H1 (cell line): ENCODE data around the gene TEX47. TPM values are rescaled to one million over a fixed set of nuclear protein-coding genes. Genes with fewer than 3 reads are reported as not detected.

Source experiments
- CTCF ChIA-PET: fragments of 300-600 bp; sonication (Branson Sonifier 250); formaldehyde crosslinking; loops from one replicate; lab custom pipeline; 2021; ENCODE audit not compliant: partially characterized antibody; lab: Charles Lee
- POLR2A ChIA-PET: fragments of 300-600 bp; sonication (Branson Sonifier 250); formaldehyde crosslinking; loops from one replicate; lab custom pipeline; 2021; ENCODE audit warnings: inconsistent platforms; ENCODE audit not compliant: partially characterized antibody; lab: Charles Lee
- DNase-seq, 2 experiments: peaks; one replicate each; pipeline versions ENCODE4 v3.0.0 to v3.0.0-alpha.2; 2010 to 2022; ENCODE audit warnings: low spot score in 2 of 2, low read depth in 1 of 2, mixed read lengths in 1 of 2
- FAIRE-seq: peaks from 2 replicates; lab custom pipeline; 2011; peaks lifted over from hg19 to GRCh38; lab: Jason Lieb, UNC
- H2AFZ ChIP-seq: 2 replicates; pipeline ENCODE4 v1.8.1; 2012; ENCODE audit warnings: low read length, inconsistent platforms
- H2AK5ac ChIP-seq: 2 replicates; pipeline ENCODE4 v1.6.1; 2013; ENCODE audit warnings: low read depth, low read length
- H2BK120ac ChIP-seq: replicated peaks from 2 replicates; pipeline ENCODE3; 2013; ENCODE audit warnings: low read depth, low read length, inconsistent platforms
- H2BK12ac ChIP-seq: 2 replicates; pipeline ENCODE4 v1.6.1; 2013; ENCODE audit warnings: low read depth, low read length
- H2BK15ac ChIP-seq: 2 replicates; pipeline ENCODE4 v1.6.1; 2013; ENCODE audit warnings: low read length
- H2BK20ac ChIP-seq: 2 replicates; pipeline ENCODE4 v1.6.1; 2013; ENCODE audit warnings: low read length
- H2BK5ac ChIP-seq: 2 replicates; pipeline ENCODE4 v1.6.1; 2013; ENCODE audit warnings: low read depth, low read length
- H3K14ac ChIP-seq: 2 replicates; pipeline ENCODE4 v1.6.1; 2013; ENCODE audit warnings: inconsistent platforms; ENCODE audit not compliant: insufficient read length
- H3K18ac ChIP-seq: 2 replicates; pipeline ENCODE4 v1.6.1; 2013; ENCODE audit warnings: low read length; ENCODE audit errors: extremely low read depth
- H3K23ac ChIP-seq: 2 replicates; pipeline ENCODE4 v1.6.1; 2013; ENCODE audit warnings: inconsistent platforms; ENCODE audit not compliant: insufficient read length
- H3K23me2 ChIP-seq: 2 replicates; pipeline ENCODE4 v1.6.1; 2013; ENCODE audit warnings: low read depth, low read length
- H3K27ac ChIP-seq: 2 replicates; pipeline ENCODE4 v1.6.1; 2011; ENCODE audit warnings: low read depth, low read length, inconsistent platforms
- H3K27me3 ChIP-seq, 4 experiments: replicated peaks in 1 of 4; 1 replicate in 1 of 4; 2 replicates in 3 of 4; pipeline versions ENCODE4 v1.6.1 to v1.8.1; 2011 to 2013; ENCODE audit warnings: low read length in 3 of 4, mild to moderate bottlenecking in 3 of 4, inconsistent platforms in 2 of 4, mixed read lengths in 2 of 4, moderate library complexity in 1 of 4; ENCODE audit not compliant: control insufficient read depth in 3 of 4, insufficient read depth in 3 of 4; ENCODE audit errors: extremely low read depth in 1 of 4
- H3K36me3 ChIP-seq, 4 experiments: 2 replicates each; pipeline versions ENCODE4 v1.6.1 to v1.8.1; 2011 to 2013; ENCODE audit warnings: mild to moderate bottlenecking in 4 of 4, low read length in 3 of 4, moderate library complexity in 2 of 4, control low read depth in 1 of 4, inconsistent platforms in 1 of 4; ENCODE audit not compliant: insufficient read depth in 4 of 4, control insufficient read depth in 2 of 4
- H3K4ac ChIP-seq: replicated peaks from 2 replicates; pipeline ENCODE3; 2013; ENCODE audit warnings: low read length, low read depth, mixed read lengths, inconsistent platforms; ENCODE audit not compliant: insufficient read length
- H3K4me1 ChIP-seq, 4 experiments: replicated peaks in 1 of 4; 1 replicate in 1 of 4; 2 replicates in 3 of 4; pipeline versions ENCODE4 v1.6.1 to v1.8.1; 2011 to 2013; ENCODE audit warnings: low read length in 3 of 4, inconsistent platforms in 2 of 4, mixed read lengths in 1 of 4; ENCODE audit not compliant: insufficient read depth in 4 of 4, control insufficient read depth in 3 of 4
- H3K4me2 ChIP-seq, 2 experiments: 2 replicates each; pipeline versions ENCODE4 v1.6.1 to v1.8.1; 2011 to 2013; ENCODE audit warnings: low read depth in 2 of 2, low read length in 2 of 2, control low read depth in 1 of 2, inconsistent platforms in 1 of 2, mild to moderate bottlenecking in 1 of 2; ENCODE audit not compliant: insufficient read depth in 1 of 2
- H3K4me3 ChIP-seq, 4 experiments: fragments of 200-600, 300-600 bp in 1 of 4; sonication (generic), shearing (Covaris generic), sonication (Bioruptor Twin) in 1 of 4; 2 replicates each; pipeline versions ENCODE4 v1.5.1 to v1.8.1; 2011 to 2016; ENCODE audit warnings: low read length in 4 of 4, low read depth in 3 of 4, control low read depth in 2 of 4, inconsistent platforms in 2 of 4, mild to moderate bottlenecking in 2 of 4, mixed read lengths in 1 of 4, moderate library complexity in 1 of 4; ENCODE audit not compliant: insufficient read depth in 2 of 4; ENCODE audit errors: extremely low read depth in 1 of 4
- H3K56ac ChIP-seq: replicated peaks from 2 replicates; pipeline ENCODE3; 2013; ENCODE audit warnings: low read depth, mild to moderate bottlenecking, mixed read lengths, low read length, inconsistent platforms; ENCODE audit not compliant: insufficient read length
- H3K79me1 ChIP-seq: 2 replicates; pipeline ENCODE4 v1.6.1; 2013; ENCODE audit warnings: low read depth, low read length, control low read depth
- H3K79me2 ChIP-seq, 2 experiments: 2 replicates each; pipeline versions ENCODE4 v1.6.1 to v1.8.1; 2012 to 2013; ENCODE audit warnings: low read length in 2 of 2, mild to moderate bottlenecking in 2 of 2, inconsistent platforms in 1 of 2; ENCODE audit not compliant: insufficient read depth in 2 of 2, control insufficient read depth in 1 of 2
- H3K9ac ChIP-seq, 4 experiments: replicated peaks in 1 of 4; 1 replicate in 1 of 4; 2 replicates in 3 of 4; pipeline versions ENCODE4 v1.6.1 to v1.8.1; 2011 to 2013; ENCODE audit warnings: low read depth in 3 of 4, low read length in 3 of 4, control low read depth in 2 of 4, mild to moderate bottlenecking in 2 of 4, moderate library complexity in 2 of 4, inconsistent platforms in 1 of 4; ENCODE audit errors: extremely low read depth in 1 of 4
- H3K9me3 ChIP-seq, 2 experiments: 2 replicates each; pipeline versions ENCODE4 v1.6.1 to v1.8.1; 2012 to 2013; ENCODE audit warnings: mild to moderate bottlenecking in 2 of 2, moderate library complexity in 2 of 2, control low read depth in 1 of 2, inconsistent platforms in 1 of 2, low read depth in 1 of 2, low read length in 1 of 2, mixed read lengths in 1 of 2; ENCODE audit not compliant: insufficient read depth in 2 of 2
- H4K20me1 ChIP-seq, 2 experiments: replicated peaks in 1 of 2; 2 replicates each; pipeline versions ENCODE3 to v1.8.1; 2011 to 2013; ENCODE audit warnings: inconsistent platforms in 2 of 2, low read length in 2 of 2, mild to moderate bottlenecking in 1 of 2; ENCODE audit not compliant: insufficient read depth in 2 of 2, control insufficient read depth in 1 of 2
- H4K5ac ChIP-seq: 2 replicates; pipeline ENCODE4 v1.6.1; 2013; ENCODE audit warnings: low read length, low read depth, mixed read lengths, inconsistent platforms; ENCODE audit not compliant: insufficient read length
- H4K8ac ChIP-seq: 2 replicates; pipeline ENCODE4 v1.8.0; 2013; ENCODE audit warnings: mild to moderate bottlenecking, moderate library complexity, low read length, inconsistent platforms; ENCODE audit not compliant: insufficient read depth; ENCODE audit errors: extremely low read depth
- H4K91ac ChIP-seq: replicated peaks from 2 replicates; pipeline ENCODE3; 2013; ENCODE audit warnings: low read length, mixed read lengths, inconsistent platforms; ENCODE audit not compliant: insufficient read length
- CBX5 ChIP-seq: fragments of 300-800, 300-1000 bp; sonication (generic); IDR thresholded peaks from 2 replicates; pipeline ENCODE4 v1.7.1; 2016; ENCODE audit warnings: antibody characterized with exemption, low read length, low read depth
- EZH2 ChIP-seq: fragments of 200-600 bp; sonication (generic); IDR thresholded peaks from 2 replicates; pipeline ENCODE4 v1.7.1; 2012; ENCODE audit warnings: low read depth, mild to moderate bottlenecking, moderate library complexity, low read length, inconsistent platforms; ENCODE audit not compliant: severe bottlenecking
- HDAC6 ChIP-seq: IDR thresholded peaks from one replicate; pipeline ENCODE4 v1.7.1; 2012; ENCODE audit warnings: low read depth, mild to moderate bottlenecking, inconsistent platforms, low read length, moderate library complexity
- KDM5A ChIP-seq: fragments of 200-600 bp; IDR thresholded peaks from 2 replicates; pipeline ENCODE4 v1.7.1; 2012; ENCODE audit warnings: mild to moderate bottlenecking, low read length, inconsistent platforms, mixed read lengths
- MAFK ChIP-seq: IDR thresholded peaks from 2 replicates; pipeline ENCODE4 v1.6.1; 2012; ENCODE audit warnings: low read depth, mild to moderate bottlenecking, improper control_type of control experiment, low read length
- POLR2A ChIP-seq, 2 experiments: IDR thresholded peaks; 1 replicate in 1 of 2; 2 replicates in 1 of 2; pipeline ENCODE4 v1.6.1; 2011; ENCODE audit warnings: low read depth in 2 of 2, low read length in 2 of 2, mild to moderate bottlenecking in 2 of 2; ENCODE audit errors: control extremely low read depth in 1 of 2
- POU5F1 ChIP-seq: IDR thresholded peaks from 2 replicates; pipeline ENCODE4 v1.6.1; 2011; ENCODE audit warnings: low read depth, mild to moderate bottlenecking, low read length, moderate library complexity
- RFX5 ChIP-seq: IDR thresholded peaks from 2 replicates; pipeline ENCODE4 v1.6.1; 2011; ENCODE audit warnings: low read depth, low read length, improper control_type of control experiment, borderline replicate concordance
- RXRA ChIP-seq: IDR thresholded peaks from 2 replicates; pipeline ENCODE4 v1.6.1; 2011; ENCODE audit warnings: low read depth, mild to moderate bottlenecking, low read length, moderate library complexity; ENCODE audit not compliant: insufficient read depth
- TAF7 ChIP-seq: optimal IDR thresholded peaks from 2 replicates; pipeline ENCODE3; 2011; ENCODE audit warnings: low read depth, mild to moderate bottlenecking, inconsistent platforms, low read length, moderate library complexity, borderline replicate concordance
- TCF12 ChIP-seq: IDR thresholded peaks from 2 replicates; pipeline ENCODE4 v1.6.1; 2011; ENCODE audit warnings: low read depth, mild to moderate bottlenecking, low read length
- TEAD4 ChIP-seq: IDR thresholded peaks from 2 replicates; pipeline ENCODE4 v1.6.1; 2012; ENCODE audit warnings: low read depth, low read length, inconsistent platforms, mixed read lengths
- whole genome bisulfite sequencing, 2 experiments: shearing (Covaris generic) in 1 of 2; methylation state at CpG; one replicate each; pipeline versions ENCODE4 v1.1.6 to v1.1.7; 2013 to 2015; ENCODE audit warnings: low lambda C conversion rate in 2 of 2, mixed read lengths in 2 of 2, inconsistent platforms in 1 of 2, low coverage in 1 of 2, missing lambda C conversion rate in 1 of 2; ENCODE audit not compliant: insufficient replicate concordance in 2 of 2, insufficient coverage in 1 of 2, insufficient read length in 1 of 2; ENCODE audit errors: extremely low coverage in 1 of 2, missing lambda C conversion rate in 1 of 2; 5-methylcytosine and 5-hydroxymethylcytosine counted together
- polyA plus RNA-seq, 7 experiments: library from polyadenylated mRNA; depleted of rRNA in 3 of 7; stranded (reverse) in 5 of 7; unstranded in 2 of 7; fragments of >200 nt in 5 of 7; fragments of 200-250 nt in 2 of 7; gene quantifications; 1 replicate in 5 of 7; 2 replicates in 1 of 7; 4 replicates in 1 of 7; pipeline versions ENCODE4 v1.2.1 to v1.2.3, GENCODE V29; 2011 to 2013; ENCODE audit warnings: missing spikeins in 2 of 7, mixed read lengths in 2 of 7
- total RNA-seq: library from RNA; stranded (reverse); fragmentation: NEBNext Ultra II Directional; extraction: Animal tissue kit (Norgen Biotek cat#: 25700); gene quantifications from 2 replicates; pipeline ENCODE4 v1.2.1, GENCODE V29; 2021
- TF ChIP-seq, protein P1 (sequence below): IDR thresholded peaks from 2 replicates; pipeline ENCODE4 v1.6.1; 2011; ENCODE audit warnings: low read depth, mild to moderate bottlenecking, low read length; ENCODE audit not compliant: insufficient read depth

TEX47 gene
- total and polyA plus RNA-seq, 2 of the 8 experiments (the other 6 are each of a cell fraction or from before 2014, with no cell fraction given) = not detected

DNA sequence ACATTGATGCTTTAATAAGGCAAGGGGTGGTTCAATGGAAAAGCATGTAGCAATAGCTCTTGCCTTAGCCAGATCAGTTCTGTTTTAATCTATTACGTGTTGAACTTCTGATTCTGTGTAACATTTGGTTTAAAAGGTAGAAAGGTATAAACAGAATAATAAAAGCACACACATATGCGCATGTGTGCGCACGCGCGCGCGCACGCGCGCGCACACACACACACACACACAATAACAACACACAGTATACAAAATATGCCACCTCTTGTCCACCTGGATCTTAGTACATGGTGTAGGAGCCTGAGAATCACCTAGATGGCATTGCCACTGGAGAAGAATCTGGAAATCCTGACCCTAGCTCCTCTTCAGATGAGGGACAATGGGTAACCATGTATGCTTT, 49.6 kb upstream of the TEX47 start:
- FAIRE-seq (no peak), DNase-seq (no peak)
- Histone ChIP-seq H2AFZ (no peak overlapping the region), H3K27ac (no peak overlapping the region), H3K4me1 (no peaks in the 10 kb centered on the region), H3K4me2 (no peak overlapping the region), H3K18ac (no peak overlapping the region), H2BK12ac (no peak overlapping the region), H4K20me1 (no peaks in the 10 kb centered on the region), H3K9me3 (peaks cover 0 to under 1% of the 10 kb centered on the region in 2 experiments; a peak in 1 of 4 replicates), H2BK20ac (no peak overlapping the region), H3K23me2 (no peaks in the 10 kb centered on the region), H3K14ac (no peak overlapping the region), H3K27me3 (no peaks in the 10 kb centered on the region), H4K8ac (no peak overlapping the region), H3K56ac (no peak overlapping the region), H3K79me2 (no peaks in the 10 kb centered on the region), H3K4ac (no peak overlapping the region), H2BK15ac (no peak overlapping the region), H2AK5ac (no peak overlapping the region), H3K9ac (no peak overlapping the region), H3K79me1 (no peaks in the 10 kb centered on the region), H3K36me3 (no peaks in the 10 kb centered on the region), H4K91ac (no peak overlapping the region), H3K4me3 (no peak overlapping the region), H2BK5ac (no peak overlapping the region), H4K5ac (no peak overlapping the region), H2BK120ac (no peak overlapping the region), H3K23ac (no peak overlapping the region)
- WGBS, 2 experiments = 94% methylated on average over 12 of the region's 12 CpGs; no CpG with 5 or more reads in 1 of the 2 experiments
- ChIA-PET CTCF (interaction anchor here (0.6 to 1.4 kb wide), 3 partner anchors 10 to 121 kb away, joined by 3 to 7 read pairs (median 4); no protein-coding TSS in a partner anchor), POLR2A (no interaction called here)
- TF ChIP-seq MAFK (no peak), HDAC6 (no peak), TEAD4 (no peak), EZH2 (no peak), KDM5A (no peak), RFX5 (no peak), TCF12 (no peak), CBX5 (no peak), POU5F1 (no peak), TAF7 (no peak), RXRA (no peak), POLR2A (IDR thresholded peaks at IDR 0.05; ENCODE audit: control extremely low read depth in 1 of 2, low read depth in 2 of 2, low read length in 2 of 2) (no peak)
- TF ChIP-seq, protein P1, sequence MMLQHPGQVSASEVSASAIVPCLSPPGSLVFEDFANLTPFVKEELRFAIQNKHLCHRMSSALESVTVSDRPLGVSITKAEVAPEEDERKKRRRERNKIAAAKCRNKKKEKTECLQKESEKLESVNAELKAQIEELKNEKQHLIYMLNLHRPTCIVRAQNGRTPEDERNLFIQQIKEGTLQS = no peak
